ENCODE data around the gene EIF3F. TPM values are rescaled to one million over a fixed set of nuclear protein-coding genes. Genes with fewer than 3 reads are reported as not detected.

Gene EIF3F, protein sequence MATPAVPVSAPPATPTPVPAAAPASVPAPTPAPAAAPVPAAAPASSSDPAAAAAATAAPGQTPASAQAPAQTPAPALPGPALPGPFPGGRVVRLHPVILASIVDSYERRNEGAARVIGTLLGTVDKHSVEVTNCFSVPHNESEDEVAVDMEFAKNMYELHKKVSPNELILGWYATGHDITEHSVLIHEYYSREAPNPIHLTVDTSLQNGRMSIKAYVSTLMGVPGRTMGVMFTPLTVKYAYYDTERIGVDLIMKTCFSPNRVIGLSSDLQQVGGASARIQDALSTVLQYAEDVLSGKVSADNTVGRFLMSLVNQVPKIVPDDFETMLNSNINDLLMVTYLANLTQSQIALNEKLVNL
- polyA plus RNA-seq (2011; rRNA removed), result 119 and 191 TPM in 2 replicates
- 241 and 404 TPM in 2 replicates for polyA plus RNA-seq (2012; cell fraction: cytosol; rRNA removed)
- polyA plus RNA-seq (2012; cell fraction: nucleus; rRNA removed), result 467 and 1,021 TPM in 2 replicates
- polyA plus RNA-seq (2017; fragmentation: RNase III; extraction: RNeasy Plus Mini Kit Qiagen cat#74134 plus additional on column Dnase treatment), result 274 to 293 TPM (median 278 TPM) in 3 replicates
- polyA minus RNA-seq (2011; rRNA and poly(A)+ RNA removed), result 283 and 286 TPM in 2 replicates

GRCh38 chr11:7986768-7987559, at the start of gene EIF3F:
Gene EIF3F, plus strand, starts transcription at chr11:7987337. Its CDS starts 16 bp downstream, at chr11:7987353.
- H3K9me3 ChIP-seq, result no peaks in the 10 kb centered on the region
- CTCF ChIA-PET, result interaction anchor here (0.6 to 5.3 kb wide), 40 partner anchors 9 to 891 kb away, joined by 3 to 114 read pairs (median 4); partner anchors contain the start of gene NLRP10
- H3K27ac ChIP-seq, result peak within 1 kb of the TSS; percentile 80 to 91
- H3K4me3 ChIP-seq, result peak within 1 kb of the TSS; percentile 70
- peak within 1 kb of the TSS; percentile 98 for H3K4me2 ChIP-seq
- DNase-seq (ENCODE audit: low read depth in 1 of 2, low spot score in 1 of 2), result peak; percentile 97 to 100
- peak; percentile 98 to 99 for ATAC-seq
- TF ChIP-seq SMC3 (IDR thresholded peaks at IDR 0.05) (peak; percentile 97), USF2 (IDR thresholded peaks at IDR 0.05) (peak; percentile 97), HOXB5 (CRISPR knock-in tag; IDR thresholded peaks at IDR 0.05) (0 out of 2 replicates have a peak, but pooled peaks have one; percentile 50), RFX5 (IDR thresholded peaks at IDR 0.05) (peak; percentile 70), CHD2 (IDR thresholded peaks at IDR 0.05; ENCODE audit: low read length, partially characterized antibody) (no peak), MYC (IDR thresholded peaks at IDR 0.05; ENCODE audit: borderline replicate concordance, low read length) (peak; percentile 68; the same call in 1 of the 2 replicates), MAX (IDR thresholded peaks at IDR 0.05) (peak; percentile 88), JUN (IDR thresholded peaks at IDR 0.05) (peak; percentile 45 to 85; a peak in 3 of 5 replicates), HDAC2 (IDR thresholded peaks at IDR 0.05) (peak; percentile 61; the same call in 1 of the 2 replicates), PHF8 (IDR thresholded peaks at IDR 0.05; ENCODE audit: borderline replicate concordance, low read depth) (peak; percentile 39; the same call in 1 of the 2 replicates), RAD21 (conservative IDR thresholded peaks at IDR 0.05 in 1 of 2, IDR thresholded peaks at IDR 0.05 in 1 of 2) (peak; percentile 78 to 87), CEBPB (IDR thresholded peaks at IDR 0.05) (peak in 1 of 2 experiments; percentile 58; a peak in 2 of 4 replicates), CTCF (IDR thresholded peaks at IDR 0.05) (peak; percentile 94), GATA3 (IDR thresholded peaks at IDR 0.05; ENCODE audit: borderline replicate concordance) (0 out of 2 replicates have a peak, but pooled peaks have one; percentile 44), POLR2A (IDR thresholded peaks at IDR 0.05; ENCODE audit: low read length) (peak; percentile 45), RCOR1 (IDR thresholded peaks at IDR 0.05; ENCODE audit: low read depth, low read length) (no peak), FOSL2 (IDR thresholded peaks at IDR 0.05) (no peak), FOSL2 (CRISPR knock-in tag; IDR thresholded peaks at IDR 0.05) (peak; percentile 29; the same call in 1 of the 2 replicates), KDM5A (IDR thresholded peaks at IDR 0.05) (peak; percentile 96), SREBF2 (IDR thresholded peaks at IDR 0.05) (no peak)
- TF ChIP-seq, protein P1, sequence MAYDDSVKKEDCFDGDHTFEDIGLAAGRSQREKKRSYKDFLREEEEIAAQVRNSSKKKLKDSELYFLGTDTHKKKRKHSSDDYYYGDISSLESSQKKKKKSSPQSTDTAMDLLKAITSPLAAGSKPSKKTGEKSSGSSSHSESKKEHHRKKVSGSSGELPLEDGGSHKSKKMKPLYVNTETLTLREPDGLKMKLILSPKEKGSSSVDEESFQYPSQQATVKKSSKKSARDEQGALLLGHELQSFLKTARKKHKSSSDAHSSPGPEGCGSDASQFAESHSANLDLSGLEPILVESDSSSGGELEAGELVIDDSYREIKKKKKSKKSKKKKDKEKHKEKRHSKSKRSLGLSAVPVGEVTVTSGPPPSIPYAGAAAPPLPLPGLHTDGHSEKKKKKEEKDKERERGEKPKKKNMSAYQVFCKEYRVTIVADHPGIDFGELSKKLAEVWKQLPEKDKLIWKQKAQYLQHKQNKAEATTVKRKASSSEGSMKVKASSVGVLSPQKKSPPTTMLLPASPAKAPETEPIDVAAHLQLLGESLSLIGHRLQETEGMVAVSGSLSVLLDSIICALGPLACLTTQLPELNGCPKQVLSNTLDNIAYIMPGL (CRISPR knock-in tag; IDR thresholded peaks at IDR 0.05; ENCODE audit: borderline replicate concordance), result no peak; the same call in 1 of the 2 replicates
- TF ChIP-seq, protein P2, sequence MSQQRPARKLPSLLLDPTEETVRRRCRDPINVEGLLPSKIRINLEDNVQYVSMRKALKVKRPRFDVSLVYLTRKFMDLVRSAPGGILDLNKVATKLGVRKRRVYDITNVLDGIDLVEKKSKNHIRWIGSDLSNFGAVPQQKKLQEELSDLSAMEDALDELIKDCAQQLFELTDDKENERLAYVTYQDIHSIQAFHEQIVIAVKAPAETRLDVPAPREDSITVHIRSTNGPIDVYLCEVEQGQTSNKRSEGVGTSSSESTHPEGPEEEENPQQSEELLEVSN (IDR thresholded peaks at IDR 0.05; ENCODE audit: borderline replicate concordance, low read depth), result peak; percentile 51; the same call in 1 of the 2 replicates
- POLR2A ChIA-PET, result interaction anchor here (0.6 to 1.4 kb wide), 12 partner anchors 9 to 889 kb away, joined by 3 to 7 read pairs (median 4); no protein-coding TSS in a partner anchor
- peaks cover 15% of the 10 kb centered on the region for H3K4me1 ChIP-seq
- under 1% methylated on average over 34 of the region's 47 CpGs for WGBS (ENCODE audit: missing lambda C conversion rate)
- peak; percentile 18 for FAIRE-seq

All from A549 (cell line).